Activated CD4-positive, alpha-beta T cell treated with anti-CD3 and anti-CD28 coated beads for 48 hours (primary cell): Measurements from ENCODE around the gene MANBA.

Experiments used
- DNase-seq: peaks from one replicate; pipeline ENCODE4 v3.0.0-alpha.2; 2020

The MANBA gene

DNA sequence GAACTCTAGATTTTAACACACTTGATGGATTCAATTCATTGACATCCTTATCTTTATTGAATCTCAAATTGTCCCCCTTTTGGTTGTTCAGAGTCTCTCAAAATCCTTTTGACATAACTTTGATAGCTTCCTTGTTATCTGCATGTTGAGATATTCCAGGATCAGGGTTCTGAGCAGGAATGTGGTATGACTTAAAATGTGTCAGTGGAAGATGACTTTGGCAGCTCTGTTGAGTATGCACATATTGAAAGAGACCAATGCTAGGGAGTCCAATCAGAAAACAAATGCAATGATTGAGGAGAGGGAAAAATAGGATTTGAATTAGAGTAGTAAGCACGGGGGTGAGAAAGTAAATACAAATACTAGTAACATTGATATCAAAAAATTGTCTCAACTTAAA, 93.8 kb downstream of the MANBA start:
- no peak for DNase-seq

- DNase-seq = no peak
These were observed 95.2 kb downstream of the MANBA start for GRCh38 chr4:102665527-102665926.

DNA sequence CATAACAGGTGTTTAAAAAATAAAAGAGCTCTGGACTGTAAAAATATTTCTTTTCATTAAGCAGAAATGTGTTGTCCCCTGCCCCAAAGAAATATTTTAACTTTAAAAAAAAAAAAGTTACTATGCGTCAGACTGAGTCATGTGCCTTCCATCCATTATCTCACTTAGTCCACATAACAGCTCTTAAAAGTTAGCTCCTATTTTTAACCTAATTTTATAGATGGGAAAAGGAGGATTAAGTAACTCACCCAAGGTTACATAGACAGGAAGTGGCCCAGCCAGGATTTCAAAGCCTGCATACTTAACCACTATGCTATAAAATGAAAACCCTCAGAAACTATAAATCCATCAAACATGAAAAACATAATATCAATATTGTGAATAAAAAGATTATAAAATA, 97.7 kb downstream of the MANBA start:
- DNase-seq = no peak

DNA sequence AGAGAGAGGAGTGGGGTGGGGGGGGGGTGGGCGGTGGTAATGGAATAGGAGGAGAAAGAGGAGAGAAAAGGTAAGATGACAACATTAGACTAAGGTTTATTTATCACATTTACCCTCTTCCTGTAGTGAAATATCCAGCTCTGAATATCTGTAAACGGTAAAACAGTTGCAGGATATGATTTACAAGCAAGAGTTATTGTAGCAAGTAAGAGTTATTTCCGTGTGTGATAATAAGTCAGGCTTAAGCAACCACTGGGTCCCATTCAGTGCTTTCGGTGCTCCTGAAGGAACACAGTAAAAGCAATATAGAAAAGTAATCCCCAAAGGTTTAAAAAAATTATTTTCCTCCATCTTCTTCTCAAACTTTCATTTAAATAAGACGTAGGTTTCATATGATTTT, 103.6 kb downstream of the MANBA start:
- DNase-seq = no peak

GRCh38 chr4:102647117-102647516, 113.7 kb downstream of the MANBA start:
- DNase-seq = no peak

DNA sequence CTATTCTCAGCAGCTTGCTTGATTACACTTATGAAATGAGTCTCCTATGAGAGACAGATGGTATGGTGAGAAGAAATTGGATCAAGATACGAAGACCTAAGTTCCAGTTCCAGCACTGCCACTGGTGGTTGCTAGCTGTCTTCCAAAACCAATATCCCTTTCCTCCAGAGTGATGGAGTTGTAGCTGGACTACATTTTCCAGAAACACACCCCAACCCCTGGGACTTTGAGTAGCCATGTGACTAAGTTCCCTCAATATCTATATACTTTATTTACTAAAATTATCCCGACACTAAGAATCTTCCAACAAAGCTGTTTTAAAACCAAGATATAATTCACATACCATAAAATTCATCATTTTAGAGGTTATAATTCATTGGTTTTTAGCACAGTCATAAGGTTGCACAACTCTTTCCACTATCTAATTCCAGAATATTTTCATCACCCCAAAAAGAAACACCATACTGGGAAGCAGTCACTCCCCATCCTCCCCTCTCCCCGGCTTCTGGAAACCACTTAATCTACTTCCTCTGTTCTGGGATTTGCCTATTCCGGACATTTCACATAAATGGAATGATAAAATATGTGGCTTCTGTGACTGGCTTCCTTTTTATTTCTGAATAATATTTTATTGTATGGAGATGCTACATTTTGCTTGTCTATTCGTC, 118.0 kb downstream of the MANBA start:
- no peak for DNase-seq

- DNase-seq = no peak
These were observed 119.0 kb downstream of the MANBA start for GRCh38 chr4:102641793-102642192.

DNA sequence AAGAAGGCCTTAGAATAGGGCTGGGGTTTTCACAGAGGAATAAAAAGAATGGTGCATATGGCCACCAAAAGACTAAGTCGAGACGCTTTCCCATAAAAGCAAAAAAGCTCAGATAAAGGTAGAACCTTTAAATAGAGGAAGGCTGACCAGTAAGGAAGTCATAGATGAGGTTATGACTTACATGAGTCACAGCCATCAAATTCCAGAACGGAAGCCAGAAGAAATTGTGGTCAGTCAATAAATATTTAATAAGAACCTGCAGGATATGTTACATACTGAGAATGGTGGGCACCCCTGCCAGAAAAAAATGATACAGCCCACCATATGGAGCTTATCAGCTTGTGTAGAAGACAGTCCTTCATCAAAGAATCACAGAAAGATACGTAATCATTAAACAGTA, 120.1 kb downstream of the MANBA start:
- DNase-seq = no peak

DNA sequence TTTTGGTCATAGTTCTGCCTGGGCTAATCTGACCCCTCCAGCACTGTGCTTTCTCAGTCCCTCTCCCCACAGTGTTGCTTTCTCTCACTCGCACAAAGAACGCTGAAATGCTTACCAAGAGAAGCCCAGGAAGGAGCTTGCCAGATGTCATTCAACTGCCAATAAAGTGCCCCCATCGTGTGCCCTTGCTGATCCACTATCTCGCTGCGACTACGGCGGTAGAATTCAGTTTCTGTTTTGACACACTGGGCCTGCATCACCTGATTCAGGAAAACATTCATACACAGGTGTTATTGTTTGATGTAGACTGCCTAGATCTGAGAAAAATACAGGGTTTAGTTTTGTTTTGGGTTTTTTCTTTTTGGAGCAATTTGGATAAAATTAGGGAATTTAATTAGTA, 121.2 kb downstream of the MANBA start:
- DNase-seq = no peak

DNA sequence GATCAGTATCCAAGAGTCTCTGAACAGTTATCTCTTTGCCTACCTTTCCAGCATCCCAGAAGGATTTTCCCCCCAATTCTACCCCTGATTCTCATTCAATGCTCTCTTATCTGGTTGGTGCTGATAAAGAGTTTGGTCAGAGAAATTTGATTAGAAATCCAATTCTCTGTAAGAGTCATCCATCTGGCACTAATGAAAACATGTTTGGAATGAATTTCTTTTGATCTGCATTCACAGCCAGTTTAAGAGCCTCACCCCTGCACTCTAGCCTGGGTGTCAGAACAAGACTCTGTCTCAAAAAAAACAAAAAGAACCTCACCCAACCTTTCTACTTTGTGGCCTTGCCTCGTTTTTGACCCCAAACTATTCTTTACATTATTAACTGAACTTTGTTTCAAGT, 122.1 kb downstream of the MANBA start:
- DNase-seq = no peak

DNA sequence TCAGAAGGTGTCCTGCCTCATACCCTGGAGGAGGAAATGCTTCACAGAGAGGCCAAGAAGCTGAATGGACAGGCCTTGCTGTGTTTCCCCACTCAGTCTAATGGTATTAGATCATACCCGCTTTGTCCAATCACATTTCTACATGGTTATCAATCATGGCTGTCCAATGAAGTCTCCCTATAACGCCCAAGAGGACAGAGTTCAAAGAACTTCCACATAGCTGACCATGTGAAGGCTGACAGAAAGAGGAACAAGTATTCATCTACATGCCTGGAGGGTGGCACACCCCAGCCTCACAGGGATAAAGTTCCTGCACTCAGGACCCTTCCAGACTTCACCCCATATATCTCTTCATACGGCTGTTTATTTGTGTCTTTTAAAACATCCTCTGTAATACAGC, 123.4 kb downstream of the MANBA start:
- DNase-seq = no peak

GRCh38 chr4:102633100-102633499, 127.7 kb downstream of the MANBA start:
- no peak for DNase-seq

DNA sequence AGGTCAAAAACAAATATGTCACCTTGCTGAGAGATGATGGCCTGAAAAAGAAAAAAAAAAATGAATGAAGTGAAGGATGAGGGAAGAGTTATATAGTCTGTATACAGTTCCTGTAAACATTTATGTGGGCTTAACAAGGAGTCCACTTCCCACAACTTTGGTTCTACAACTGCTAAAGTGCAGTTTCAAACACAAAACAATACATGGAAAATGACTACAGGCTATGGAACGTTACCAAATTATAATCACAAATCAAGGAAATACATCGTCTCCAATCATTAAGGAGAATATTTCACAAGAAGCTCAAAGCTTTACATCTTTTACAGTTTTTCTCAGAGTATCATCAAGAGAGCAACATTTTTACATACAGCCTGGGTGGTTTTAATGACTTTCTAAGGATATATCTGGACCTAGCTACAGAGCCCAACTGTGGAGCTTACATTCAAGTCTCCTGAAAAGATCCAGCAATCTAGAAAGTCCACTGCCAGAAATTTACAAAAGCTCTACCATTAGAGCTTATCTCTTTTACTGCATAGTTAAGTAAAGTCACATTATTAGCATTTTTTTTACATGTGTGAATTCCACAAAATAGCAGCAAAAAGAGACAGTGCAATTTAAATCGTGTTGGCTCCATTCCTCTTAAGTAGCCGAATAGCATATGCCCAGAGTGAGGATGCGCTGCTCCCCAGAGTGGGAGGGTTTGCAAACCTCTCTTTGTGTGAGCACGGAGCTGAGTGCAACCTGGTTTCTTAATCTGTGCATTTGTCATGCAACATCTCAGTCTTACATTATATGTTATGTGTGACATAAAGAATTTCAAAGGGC, 128.3 kb downstream of the MANBA start:
- DNase-seq = no peak

- DNase-seq = no peak
These were observed 129.2 kb downstream of the MANBA start for GRCh38 chr4:102631616-102632015.

GRCh38 chr4:102629673-102630072, 131.1 kb downstream of the MANBA start:
- peak; percentile 52 for DNase-seq

GRCh38 chr4:102627831-102628523, 132.8 kb downstream of the MANBA start:
- DNase-seq = peak; percentile 39

- peak; percentile 77 for DNase-seq
These were observed 135.4 kb downstream of the MANBA start for GRCh38 chr4:102625232-102625930.

GRCh38 chr4:102624505-102624904, 136.3 kb downstream of the MANBA start:
- no peak for DNase-seq

DNA sequence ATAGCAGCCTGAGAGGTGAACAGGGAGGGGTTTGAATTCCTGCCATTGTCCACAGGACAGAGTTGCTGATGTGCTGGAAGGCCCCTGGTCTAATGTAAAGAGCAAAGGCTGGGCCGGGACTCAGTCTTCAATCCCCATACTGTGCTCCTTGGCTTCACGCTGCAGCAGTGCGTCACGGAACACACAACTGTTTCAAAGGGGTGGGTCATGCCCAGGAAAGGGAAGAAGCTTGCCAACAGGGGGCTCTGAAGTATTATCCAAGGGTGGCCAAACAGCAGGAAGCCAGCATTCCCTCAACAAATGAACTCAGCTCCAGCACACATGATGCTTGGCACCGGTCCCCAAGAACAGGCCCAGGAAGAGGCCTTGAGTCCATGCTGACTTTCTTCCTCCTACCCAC, 137.1 kb downstream of the MANBA start:
- DNase-seq = no peak

DNA sequence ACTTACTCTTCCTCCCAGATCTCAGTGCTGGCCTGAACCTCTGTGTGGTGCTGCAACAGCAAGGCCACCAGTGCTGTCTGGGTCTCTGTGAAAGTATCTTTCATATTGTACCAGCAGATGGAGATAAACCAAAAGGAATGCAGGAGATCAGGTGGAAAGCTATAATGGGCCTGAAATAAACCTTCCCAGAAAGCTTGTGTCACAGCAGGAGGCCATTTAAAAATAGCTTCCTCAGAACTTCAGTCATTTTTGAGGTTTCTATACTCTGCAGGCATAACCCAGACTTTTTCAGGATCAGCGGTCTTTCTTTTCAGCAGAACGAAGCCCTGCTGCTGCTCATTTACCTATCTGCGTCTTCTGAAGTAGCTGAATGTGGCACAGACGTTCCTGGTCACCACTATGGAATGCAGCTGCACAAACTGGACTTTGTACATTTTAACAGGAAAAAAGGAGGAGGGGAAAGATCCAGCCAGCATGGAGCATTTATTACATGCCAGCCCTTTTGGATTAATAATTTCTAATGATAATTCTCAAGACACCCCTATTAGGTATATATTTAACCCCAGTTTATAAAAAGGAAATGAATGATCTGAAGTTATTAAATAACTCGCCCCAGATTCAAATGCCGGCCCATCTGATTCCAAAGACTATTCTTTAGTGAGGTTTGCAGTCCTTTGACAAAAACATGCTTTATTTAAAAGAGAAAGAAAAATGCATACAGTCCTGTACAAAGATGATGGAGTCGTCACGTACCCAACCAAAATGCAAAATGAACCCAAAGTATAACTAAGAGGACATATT, 139.9 kb downstream of the MANBA start:
- DNase-seq = no peak

DNA sequence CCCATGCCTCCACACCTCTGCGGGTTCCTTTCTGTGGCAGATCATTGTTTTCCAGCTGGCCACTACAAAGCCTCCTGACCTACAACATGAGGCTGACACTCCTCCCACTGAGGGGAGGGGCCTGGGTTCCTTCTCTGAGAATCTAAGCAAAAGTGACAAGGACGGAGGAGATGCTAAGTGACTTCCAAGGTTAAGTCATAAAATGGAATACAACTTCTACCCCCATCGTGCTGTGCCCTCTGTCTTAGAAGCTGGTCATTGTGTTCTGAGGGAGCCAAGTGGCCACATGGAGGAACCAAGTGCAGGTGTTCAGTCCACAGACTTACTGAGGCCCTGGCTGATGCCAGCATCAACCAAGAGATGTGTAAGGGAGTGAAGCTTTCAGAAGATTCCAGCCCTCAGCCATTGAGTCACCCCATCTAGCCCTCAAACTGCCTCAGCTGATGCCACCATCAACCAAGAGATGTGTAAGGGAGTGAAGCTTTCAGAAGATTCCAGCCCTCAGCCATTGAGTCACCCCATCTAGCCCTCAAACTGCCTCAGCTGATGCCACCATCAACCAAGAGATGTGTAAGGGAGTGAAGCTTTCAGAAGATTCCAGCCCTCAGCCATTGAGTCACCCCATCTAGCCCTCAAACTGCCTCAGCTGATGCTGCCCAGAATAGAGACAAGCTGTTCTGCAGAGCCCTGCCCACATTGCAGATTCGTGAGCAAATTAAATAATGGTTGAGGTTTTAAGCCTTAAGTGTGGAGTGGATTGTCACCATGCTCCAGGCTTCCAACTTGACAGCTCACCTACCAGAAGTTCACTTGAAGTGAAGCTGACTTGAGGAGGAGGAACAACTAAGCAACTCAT, 140.8 kb downstream of the MANBA start:
- peak; percentile 56 for DNase-seq
